Activated T-cell treated with anti-CD3 and anti-CD28 coated beads, Interleukin-2, amount 50 U/mL, for 4 hours (primary cell): ENCODE measurements around the gene ICE1. TPM values are rescaled to one million over a fixed set of nuclear protein-coding genes. Genes with fewer than 3 reads are reported as not detected.
A peak's percentile ranks its signal among the peaks of the same experiment; 100 is the strongest.

Experiments
- ATAC-seq, 2 donors: fragments of 200-7000 bp; cut with Tn5 transposase; one replicate each; pipeline ENCODE4 v1.10.0; 2021
- DNase-seq: peaks from one replicate; pipeline ENCODE4 v3.0.0-alpha.2; 2020
- H3K27me3 Mint-ChIP-seq: one replicate; pipeline ENCODE4 v1.8.0; 2021; ENCODE audit warnings: low read depth, mixed read lengths
- H3K36me3 Mint-ChIP-seq: one replicate; pipeline ENCODE4 v1.8.0; 2022; ENCODE audit warnings: mixed read lengths; ENCODE audit not compliant: insufficient read depth
- H3K4me1 Mint-ChIP-seq: one replicate; pipeline ENCODE4 v1.8.0; 2021; ENCODE audit warnings: low read depth, mixed read lengths
- H3K4me3 Mint-ChIP-seq: one replicate; pipeline ENCODE4 v1.8.0; 2021; ENCODE audit warnings: mild to moderate bottlenecking, moderate library complexity, mixed read lengths
- H3K9me3 Mint-ChIP-seq: one replicate; pipeline ENCODE4 v1.8.0; 2021; ENCODE audit warnings: mixed read lengths
- total RNA-seq, 3 donors: library from RNA; stranded (reverse); gene quantifications; one replicate each; pipeline ENCODE4 v1.2.1, GENCODE V29; 2021

ICE1 gene
- total RNA-seq, result 10 to 100 TPM; 40.2 to 42.0 (median 41.1) TPM

- peaks cover 18% of the 10 kb centered on the region for H3K4me1 Mint-ChIP-seq
- peak; percentile 93 for DNase-seq
- H3K9me3 Mint-ChIP-seq, result no peaks in the 10 kb centered on the region
- peak; percentile 92 to 94 for ATAC-seq
- H3K4me3 Mint-ChIP-seq, result peak within 1 kb of the TSS; percentile 98
- peaks cover 2% of the 10 kb centered on the region for H3K36me3 Mint-ChIP-seq
- no peaks in the 10 kb centered on the region for H3K27me3 Mint-ChIP-seq
Measured at GRCh38 chr5:5421961-5422818, at the start of gene ICE1. TSS of gene ICE1 (plus strand) at chr5:5422677. CDS start at chr5:5422916, 239 bp downstream.

GRCh38 chr5:5372930-5373329 lies 49.5 kb upstream of the ICE1 start:
- DNase-seq (no peak), ATAC-seq (no peak)
- Mint-ChIP-seq H3K4me1 (no peaks in the 10 kb centered on the region), H3K36me3 (peaks cover 3% of the 10 kb centered on the region), H3K27me3 (no peaks in the 10 kb centered on the region), H3K4me3 (no peak overlapping the region), H3K9me3 (no peaks in the 10 kb centered on the region)

- no peak for DNase-seq
- peaks cover 3% of the 10 kb centered on the region for H3K36me3 Mint-ChIP-seq
- no peaks in the 10 kb centered on the region for H3K27me3 Mint-ChIP-seq
- no peak for ATAC-seq
- H3K4me1 Mint-ChIP-seq, result no peaks in the 10 kb centered on the region
- no peaks in the 10 kb centered on the region for H3K9me3 Mint-ChIP-seq
- no peak overlapping the region for H3K4me3 Mint-ChIP-seq
Measured at GRCh38 chr5:5373351-5373989, 49.0 kb upstream of the ICE1 start.

- no peaks in the 10 kb centered on the region for H3K27me3 Mint-ChIP-seq
- H3K9me3 Mint-ChIP-seq, result no peaks in the 10 kb centered on the region
- no peak overlapping the region for H3K4me3 Mint-ChIP-seq
- ATAC-seq (no peak), DNase-seq (no peak)
- H3K36me3 Mint-ChIP-seq, result peaks cover 3% of the 10 kb centered on the region
- H3K4me1 Mint-ChIP-seq, result no peaks in the 10 kb centered on the region
Measured at GRCh38 chr5:5374009-5374715, 48.3 kb upstream of the ICE1 start.

GRCh38 chr5:5377780-5378179 lies 44.7 kb upstream of the ICE1 start:
- Mint-ChIP-seq H3K4me1 (no peaks in the 10 kb centered on the region), H3K4me3 (no peak overlapping the region), H3K27me3 (no peaks in the 10 kb centered on the region), H3K36me3 (peaks cover 3% of the 10 kb centered on the region), H3K9me3 (no peaks in the 10 kb centered on the region)
- DNase-seq, result no peak
- no peak for ATAC-seq

- no peaks in the 10 kb centered on the region for H3K27me3 Mint-ChIP-seq
- H3K36me3 Mint-ChIP-seq, result peaks cover 2% of the 10 kb centered on the region
- DNase-seq, result no peak
- ATAC-seq, result no peak
- H3K4me1 Mint-ChIP-seq, result no peaks in the 10 kb centered on the region
- no peak overlapping the region for H3K4me3 Mint-ChIP-seq
- H3K9me3 Mint-ChIP-seq, result no peaks in the 10 kb centered on the region
Measured at GRCh38 chr5:5378531-5378930, 43.9 kb upstream of the ICE1 start.

GRCh38 chr5:5380298-5380697 lies 42.2 kb upstream of the ICE1 start:
- H3K4me1 Mint-ChIP-seq, result no peaks in the 10 kb centered on the region
- no peak overlapping the region for H3K4me3 Mint-ChIP-seq
- no peaks in the 10 kb centered on the region for H3K36me3 Mint-ChIP-seq
- DNase-seq (no peak), ATAC-seq (no peak)
- H3K9me3 Mint-ChIP-seq, result no peaks in the 10 kb centered on the region
- H3K27me3 Mint-ChIP-seq, result no peaks in the 10 kb centered on the region

GRCh38 chr5:5381310-5381913 lies 41.1 kb upstream of the ICE1 start:
- Mint-ChIP-seq H3K36me3 (no peaks in the 10 kb centered on the region), H3K4me3 (no peak overlapping the region), H3K4me1 (no peaks in the 10 kb centered on the region), H3K27me3 (no peaks in the 10 kb centered on the region), H3K9me3 (no peaks in the 10 kb centered on the region)
- DNase-seq, result no peak
- no peak for ATAC-seq

GRCh38 chr5:5383461-5383860 lies 39.0 kb upstream of the ICE1 start:
- no peaks in the 10 kb centered on the region for H3K9me3 Mint-ChIP-seq
- no peak for ATAC-seq
- no peaks in the 10 kb centered on the region for H3K4me1 Mint-ChIP-seq
- H3K27me3 Mint-ChIP-seq, result no peaks in the 10 kb centered on the region
- DNase-seq, result no peak
- no peaks in the 10 kb centered on the region for H3K36me3 Mint-ChIP-seq
- H3K4me3 Mint-ChIP-seq, result no peak overlapping the region

GRCh38 chr5:5384660-5385330 lies 37.7 kb upstream of the ICE1 start:
- Mint-ChIP-seq H3K9me3 (no peaks in the 10 kb centered on the region), H3K4me1 (no peaks in the 10 kb centered on the region), H3K4me3 (no peak overlapping the region), H3K27me3 (no peaks in the 10 kb centered on the region), H3K36me3 (no peaks in the 10 kb centered on the region)
- DNase-seq (no peak), ATAC-seq (no peak)

- H3K36me3 Mint-ChIP-seq, result no peaks in the 10 kb centered on the region
- no peaks in the 10 kb centered on the region for H3K4me1 Mint-ChIP-seq
- H3K9me3 Mint-ChIP-seq, result no peaks in the 10 kb centered on the region
- H3K27me3 Mint-ChIP-seq, result no peaks in the 10 kb centered on the region
- DNase-seq (no peak), ATAC-seq (no peak)
- no peak overlapping the region for H3K4me3 Mint-ChIP-seq
Measured at GRCh38 chr5:5385331-5385662, 37.2 kb upstream of the ICE1 start.

GRCh38 chr5:5386329-5386728 lies 36.1 kb upstream of the ICE1 start:
- no peaks in the 10 kb centered on the region for H3K27me3 Mint-ChIP-seq
- no peak for ATAC-seq
- H3K9me3 Mint-ChIP-seq, result no peaks in the 10 kb centered on the region
- peaks cover 5% of the 10 kb centered on the region for H3K36me3 Mint-ChIP-seq
- DNase-seq, result no peak
- no peak overlapping the region for H3K4me3 Mint-ChIP-seq
- no peaks in the 10 kb centered on the region for H3K4me1 Mint-ChIP-seq

GRCh38 chr5:5387192-5387591 lies 35.3 kb upstream of the ICE1 start:
- H3K9me3 Mint-ChIP-seq, result no peaks in the 10 kb centered on the region
- peaks cover 5% of the 10 kb centered on the region for H3K36me3 Mint-ChIP-seq
- H3K27me3 Mint-ChIP-seq, result no peaks in the 10 kb centered on the region
- no peaks in the 10 kb centered on the region for H3K4me1 Mint-ChIP-seq
- ATAC-seq (no peak), DNase-seq (no peak)
- H3K4me3 Mint-ChIP-seq, result no peak overlapping the region

- Mint-ChIP-seq H3K27me3 (no peaks in the 10 kb centered on the region), H3K4me1 (no peaks in the 10 kb centered on the region), H3K9me3 (no peaks in the 10 kb centered on the region), H3K36me3 (peaks cover 5% of the 10 kb centered on the region), H3K4me3 (no peak overlapping the region)
- ATAC-seq (no peak), DNase-seq (no peak)
Measured at GRCh38 chr5:5387777-5388176, 34.7 kb upstream of the ICE1 start.
